ENCODE measurements around the gene ACO2.

DNA sequence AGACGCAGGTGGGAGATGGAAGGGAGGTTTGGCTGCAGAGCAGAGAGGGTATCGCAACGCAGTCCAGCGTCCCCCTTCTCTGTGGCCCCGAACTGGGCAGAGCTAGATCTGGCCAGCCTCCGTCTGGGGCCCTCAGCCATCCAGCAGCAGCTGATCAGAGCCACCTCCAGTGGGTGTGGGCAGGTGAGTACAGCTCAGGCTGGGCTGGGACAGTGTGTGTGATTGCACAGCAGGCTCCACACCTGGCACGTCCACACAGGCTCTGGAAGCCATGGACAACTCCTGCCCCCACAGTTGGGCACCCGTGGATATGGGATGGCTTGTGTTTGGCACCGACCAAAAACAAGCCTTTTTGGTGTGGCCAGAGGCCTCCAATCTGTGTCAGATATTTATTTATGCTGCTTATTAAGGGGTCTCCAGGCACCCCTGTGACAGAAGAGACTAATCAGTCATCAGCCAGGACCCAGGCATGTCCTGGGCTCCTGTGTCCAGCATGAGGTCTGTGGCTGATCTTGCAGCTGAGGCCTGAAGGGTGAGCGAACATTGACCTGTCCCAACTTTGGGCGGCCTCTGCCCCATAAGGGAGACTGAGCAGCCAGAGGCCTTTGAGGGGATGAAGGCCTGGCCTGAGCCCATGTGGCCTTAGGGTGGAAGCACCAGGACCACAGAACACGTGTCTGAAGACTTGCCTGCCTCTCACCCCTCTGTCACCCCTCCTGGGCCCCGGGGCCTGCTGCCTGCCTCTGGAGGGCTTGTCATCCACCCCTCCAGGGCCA lies 56.7 kb downstream of the ACO2 start:
- TF ChIP-seq, protein P1, sequence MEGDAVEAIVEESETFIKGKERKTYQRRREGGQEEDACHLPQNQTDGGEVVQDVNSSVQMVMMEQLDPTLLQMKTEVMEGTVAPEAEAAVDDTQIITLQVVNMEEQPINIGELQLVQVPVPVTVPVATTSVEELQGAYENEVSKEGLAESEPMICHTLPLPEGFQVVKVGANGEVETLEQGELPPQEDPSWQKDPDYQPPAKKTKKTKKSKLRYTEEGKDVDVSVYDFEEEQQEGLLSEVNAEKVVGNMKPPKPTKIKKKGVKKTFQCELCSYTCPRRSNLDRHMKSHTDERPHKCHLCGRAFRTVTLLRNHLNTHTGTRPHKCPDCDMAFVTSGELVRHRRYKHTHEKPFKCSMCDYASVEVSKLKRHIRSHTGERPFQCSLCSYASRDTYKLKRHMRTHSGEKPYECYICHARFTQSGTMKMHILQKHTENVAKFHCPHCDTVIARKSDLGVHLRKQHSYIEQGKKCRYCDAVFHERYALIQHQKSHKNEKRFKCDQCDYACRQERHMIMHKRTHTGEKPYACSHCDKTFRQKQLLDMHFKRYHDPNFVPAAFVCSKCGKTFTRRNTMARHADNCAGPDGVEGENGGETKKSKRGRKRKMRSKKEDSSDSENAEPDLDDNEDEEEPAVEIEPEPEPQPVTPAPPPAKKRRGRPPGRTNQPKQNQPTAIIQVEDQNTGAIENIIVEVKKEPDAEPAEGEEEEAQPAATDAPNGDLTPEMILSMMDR (IDR thresholded peaks at IDR 0.05), result no peak
- no peak for TF ChIP-seq POLR2A (IDR thresholded peaks at IDR 0.05)
